SU-DHL-6 (cell line): ENCODE data around the gene LIPE.

Experiments used
- H2AFZ ChIP-seq: fragments of 200-600 bp; sonication (generic); 2 replicates; pipeline ENCODE4 v1.6.1; 2014; ENCODE audit warnings: low read depth, mild to moderate bottlenecking, moderate library complexity, mixed read lengths, antibody characterized with exemption, low read length; ENCODE audit not compliant: severe bottlenecking
- H3F3A ChIP-seq: fragments of 200-600 bp; shearing (Covaris generic); 2 replicates; pipeline ENCODE4 v1.6.0; 2016; ENCODE audit warnings: antibody characterized with exemption, mild to moderate bottlenecking; ENCODE audit not compliant: insufficient read depth
- H3K27ac ChIP-seq: fragments of 200-600 bp; sonication (generic); 2 replicates; pipeline ENCODE4 v1.5.1; 2016; ENCODE audit warnings: low read depth, mild to moderate bottlenecking, low read length, moderate library complexity, mixed read lengths
- H3K27me3 ChIP-seq: fragments of 200-600 bp; sonication (generic), shearing (Covaris generic); 2 replicates; pipeline ENCODE4 v1.6.0; 2014; ENCODE audit warnings: mild to moderate bottlenecking, low read length
- H3K36me3 ChIP-seq: fragments of 200-600 bp; sonication (generic); 2 replicates; pipeline ENCODE4 v1.6.1; 2014; ENCODE audit warnings: mild to moderate bottlenecking, low read length, mixed read lengths
- H3K4me2 ChIP-seq: fragments of 300-600, 200-600 bp; shearing (Covaris generic), sonication (generic); 2 replicates; pipeline ENCODE4 v1.6.0; 2014; ENCODE audit warnings: low read length, low read depth, mild to moderate bottlenecking; ENCODE audit not compliant: poor library complexity, severe bottlenecking
- H3K4me3 ChIP-seq: fragments of 200-600 bp; sonication (generic); 2 replicates; pipeline ENCODE4 v1.5.1; 2014; ENCODE audit warnings: antibody characterized with exemption, low read length, mild to moderate bottlenecking, mixed read lengths; ENCODE audit not compliant: insufficient read depth, poor library complexity, severe bottlenecking
- H3K79me2 ChIP-seq: fragments of 200-600 bp; sonication (generic); 2 replicates; pipeline ENCODE4 v1.6.1; 2014; ENCODE audit warnings: mild to moderate bottlenecking, low read length, moderate library complexity; ENCODE audit not compliant: insufficient read depth
- H3K9ac ChIP-seq: fragments of 200-600 bp; sonication (generic); 2 replicates; pipeline ENCODE4 v1.7.0; 2014; ENCODE audit warnings: mild to moderate bottlenecking, low read length
- H3K9me2 ChIP-seq: fragments of 200-600 bp; sonication (generic); replicated peaks from 2 replicates; pipeline ENCODE4 v1.6.1; 2014; ENCODE audit warnings: low read length; ENCODE audit not compliant: insufficient read depth
- H3K9me3 ChIP-seq: fragments of 200-600 bp; sonication (generic); 2 replicates; pipeline ENCODE4 v1.6.1; 2014; ENCODE audit warnings: low read length, mixed read lengths; ENCODE audit not compliant: insufficient read depth
- H4K20me1 ChIP-seq: fragments of 200-600 bp; sonication (generic); 2 replicates; pipeline ENCODE4 v1.6.1; 2014; ENCODE audit warnings: low read depth, mild to moderate bottlenecking, antibody characterized with exemption, low read length, moderate library complexity, mixed read lengths
- CTCF ChIP-seq: fragments of 200-600 bp; sonication (generic); IDR thresholded peaks from one replicate; pipeline ENCODE4 v1.5.1; 2017; ENCODE audit warnings: antibody characterized with exemption, mild to moderate bottlenecking, low read length, moderate library complexity; ENCODE audit not compliant: insufficient read depth, poor library complexity, severe bottlenecking
- EZH2phosphoT487 ChIP-seq: fragments of 200-600 bp; sonication (generic), shearing (Covaris generic); conservative IDR thresholded peaks from 2 replicates; pipeline ENCODE4 v1.6.1; 2018; ENCODE audit warnings: mild to moderate bottlenecking, antibody characterized with exemption, low read length, moderate library complexity, mixed read lengths

The LIPE gene

GRCh38 chr19:42361545-42361910, 65.7 kb downstream of the LIPE start:
- peaks cover 8% of the 10 kb centered on the region; the same call in 1 of the 2 replicates for H3K9me3 ChIP-seq
- no peak overlapping the region for H3K4me3 ChIP-seq
- H3F3A ChIP-seq = no peaks in the 10 kb centered on the region
- H3K79me2 ChIP-seq = no peaks in the 10 kb centered on the region
- H3K36me3 ChIP-seq = peaks cover 3% of the 10 kb centered on the region; the same call in 1 of the 2 replicates
- H3K9ac ChIP-seq = no peak overlapping the region
- H3K27ac ChIP-seq = no peak overlapping the region
- H3K4me2 ChIP-seq = no peak overlapping the region
- no peaks in the 10 kb centered on the region for H4K20me1 ChIP-seq
- no peaks in the 10 kb centered on the region for H3K9me2 ChIP-seq
- no peak for TF ChIP-seq CTCF
- TF ChIP-seq EZH2phosphoT487 = no peak
- no peaks in the 10 kb centered on the region for H3K27me3 ChIP-seq
- no peak overlapping the region for H2AFZ ChIP-seq

- peaks cover 8% of the 10 kb centered on the region; the same call in 1 of the 2 replicates for H3K9me3 ChIP-seq
- no peak overlapping the region for H3K9ac ChIP-seq
- no peaks in the 10 kb centered on the region for H3K9me2 ChIP-seq
- no peak overlapping the region for H3K27ac ChIP-seq
- no peaks in the 10 kb centered on the region for H3K79me2 ChIP-seq
- H3K4me3 ChIP-seq = no peak overlapping the region
- peaks cover 3% of the 10 kb centered on the region; the same call in 1 of the 2 replicates for H3K36me3 ChIP-seq
- H2AFZ ChIP-seq = no peak overlapping the region
- H3F3A ChIP-seq = no peaks in the 10 kb centered on the region
- H3K4me2 ChIP-seq = no peak overlapping the region
- H3K27me3 ChIP-seq = no peaks in the 10 kb centered on the region
- no peak for TF ChIP-seq EZH2phosphoT487
- no peak for TF ChIP-seq CTCF
- H4K20me1 ChIP-seq = no peaks in the 10 kb centered on the region
Observed at GRCh38 chr19:42360787-42361544, 66.2 kb downstream of the LIPE start.

GRCh38 chr19:42357290-42357689, 69.9 kb downstream of the LIPE start:
- Histone ChIP-seq H3K4me2 (no peak overlapping the region), H3K79me2 (no peaks in the 10 kb centered on the region), H3K9me3 (no peaks in the 10 kb centered on the region), H3K36me3 (no peaks in the 10 kb centered on the region), H3K9ac (no peak overlapping the region), H3K9me2 (no peaks in the 10 kb centered on the region), H3K27me3 (no peaks in the 10 kb centered on the region), H2AFZ (no peak overlapping the region), H3K4me3 (no peak overlapping the region), H3K27ac (no peak overlapping the region), H4K20me1 (no peaks in the 10 kb centered on the region), H3F3A (no peaks in the 10 kb centered on the region)
- no peak for TF ChIP-seq EZH2phosphoT487
- TF ChIP-seq CTCF = no peak
